Natural killer cell (primary cell): ENCODE measurements around the gene SPATC1L. TPM values are rescaled to one million over a fixed set of nuclear protein-coding genes. Genes with fewer than 3 reads are reported as not detected.
A peak's percentile ranks its signal among the peaks of the same experiment; 100 is the strongest.
"Not testable (repeated sequence)": the region's sequence is repeated elsewhere in the genome, so short reads cannot be mapped to it uniquely, and the experiment has no call there.

ENCODE experiments used
- ATAC-seq, 3 donors: fragments of 150-1000 bp in 2 of 3; fragments of 200-7000 bp in 1 of 3; cut with Tn5 transposase; 1 replicate in 1 of 3; 2 replicates in 2 of 3; pipeline ENCODE4 v1.10.0; 2021; ENCODE audit warnings: mild to moderate bottlenecking in 2 of 3, moderate library complexity in 2 of 3
- DNase-seq, 2 donors: peaks; one replicate each; pipeline versions ENCODE4 v3.0.0 to v3.0.0-alpha.2; 2013 to 2021; ENCODE audit warnings: mixed read lengths in 1 of 2
- H3K27ac ChIP-seq: one replicate; pipeline ENCODE4 v1.5.1; 2013; ENCODE audit warnings: mild to moderate bottlenecking, low read length
- H3K27me3 ChIP-seq: one replicate; pipeline ENCODE4 v1.6.1; 2013; ENCODE audit warnings: low read length; ENCODE audit not compliant: control insufficient read depth, insufficient read depth
- H3K36me3 ChIP-seq: one replicate; pipeline ENCODE4 v1.6.1; 2013; ENCODE audit warnings: low read length; ENCODE audit not compliant: control insufficient read depth, insufficient read depth
- H3K4me1 ChIP-seq: one replicate; pipeline ENCODE4 v1.6.1; 2013; ENCODE audit warnings: low read length; ENCODE audit not compliant: control insufficient read depth, insufficient read depth
- H3K4me3 ChIP-seq: one replicate; pipeline ENCODE4 v1.5.1; 2013; ENCODE audit warnings: low read length
- H3K9me3 ChIP-seq: one replicate; pipeline ENCODE4 v1.6.1; 2013; ENCODE audit warnings: low read length; ENCODE audit not compliant: control insufficient read depth, insufficient read depth
- H3K27ac Mint-ChIP-seq, 2 donors: one replicate each; pipeline ENCODE4 v1.8.0; 2022; ENCODE audit warnings: mild to moderate bottlenecking in 2 of 2, mixed read lengths in 2 of 2, moderate library complexity in 1 of 2
- H3K27me3 Mint-ChIP-seq, 2 donors: one replicate each; pipeline ENCODE4 v1.8.0; 2022; ENCODE audit warnings: low read depth in 2 of 2, mixed read lengths in 2 of 2
- H3K36me3 Mint-ChIP-seq: one replicate; pipeline ENCODE4 v1.8.0; 2022; ENCODE audit warnings: mixed read lengths
- H3K4me1 Mint-ChIP-seq, 2 donors: one replicate each; pipeline ENCODE4 v1.8.0; 2022; ENCODE audit warnings: mixed read lengths in 2 of 2
- H3K4me3 Mint-ChIP-seq: one replicate; pipeline ENCODE4 v1.8.0; 2022; ENCODE audit warnings: mild to moderate bottlenecking, moderate library complexity, mixed read lengths
- H3K9me3 Mint-ChIP-seq, 2 donors: one replicate each; pipeline ENCODE4 v1.8.0; 2022; ENCODE audit warnings: mixed read lengths in 2 of 2
- WGBS: methylation state at CpG from one replicate; pipeline ENCODE4 v1.1.7; 2013; ENCODE audit warnings: missing lambda C conversion rate; ENCODE audit not compliant: insufficient coverage; 5-methylcytosine and 5-hydroxymethylcytosine counted together
- intact Hi-C: fragments of 100-400 bp; cut with micrococcal nuclease; formaldehyde crosslinking; loops from one replicate; pipeline ENCODE4 v1.14.2; 2022
- total RNA-seq, 4 donors: library from RNA; stranded (reverse); fragments of 120-200 nt in 1 of 4; gene quantifications; one replicate each; pipeline versions ENCODE4 v1.2.3 to v1.2.4, GENCODE V29; 2013 to 2022
- TF ChIP-seq, protein P1 (sequence below): fragments of 200-600 bp; IDR thresholded peaks from one replicate; pipeline ENCODE4 v1.8.0; 2022; ENCODE audit warnings: antibody characterized with exemption

Gene SPATC1L
- total RNA-seq, 3 donors from 2014 or later (not counting 1 experiment from before 2014, with no cell fraction given) = 0.18 to 4.0 (median 2.7) TPM

DNA sequence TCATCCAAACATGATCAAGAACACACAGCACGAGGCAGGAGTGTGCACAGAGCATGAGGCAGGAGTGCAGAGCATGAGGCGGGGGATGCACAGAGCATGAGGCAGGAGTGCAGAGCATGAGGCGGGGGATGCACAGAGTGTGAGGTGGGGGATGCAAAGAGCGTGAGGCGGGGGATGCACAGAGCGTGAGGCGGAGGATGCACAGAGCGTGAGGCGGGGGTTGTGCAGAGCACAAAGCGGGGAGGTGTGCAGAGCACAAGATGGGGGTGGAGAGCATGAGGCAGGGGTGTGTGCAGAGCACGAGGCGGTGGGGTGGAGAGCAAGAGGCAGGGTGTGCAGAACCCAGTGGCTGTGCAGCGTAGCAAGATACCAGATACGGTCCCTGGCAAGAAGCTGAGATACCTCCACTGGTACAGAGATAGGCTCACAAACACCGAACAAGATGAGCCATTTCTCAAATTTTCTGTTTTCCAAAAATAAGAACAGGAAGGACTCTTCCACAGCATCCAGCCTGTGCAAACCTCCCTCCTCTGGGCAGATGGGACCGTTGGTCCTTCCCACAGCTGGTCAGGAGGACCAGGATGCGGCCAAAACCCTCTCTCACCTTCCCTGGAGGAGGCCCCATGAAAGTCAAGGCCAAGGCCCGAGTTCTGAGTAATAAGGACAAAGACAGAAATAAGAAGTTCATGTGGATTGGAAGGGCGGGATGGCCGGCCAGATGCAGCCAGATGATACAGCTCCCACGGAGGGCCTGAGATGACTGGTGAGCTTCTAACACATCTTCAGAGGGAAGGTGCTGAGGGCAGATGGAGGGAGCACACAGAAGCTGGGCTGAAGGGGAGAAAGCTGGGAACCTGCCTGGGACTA lies 12.0 kb downstream of the SPATC1L start:
- no peak for ATAC-seq

DNA sequence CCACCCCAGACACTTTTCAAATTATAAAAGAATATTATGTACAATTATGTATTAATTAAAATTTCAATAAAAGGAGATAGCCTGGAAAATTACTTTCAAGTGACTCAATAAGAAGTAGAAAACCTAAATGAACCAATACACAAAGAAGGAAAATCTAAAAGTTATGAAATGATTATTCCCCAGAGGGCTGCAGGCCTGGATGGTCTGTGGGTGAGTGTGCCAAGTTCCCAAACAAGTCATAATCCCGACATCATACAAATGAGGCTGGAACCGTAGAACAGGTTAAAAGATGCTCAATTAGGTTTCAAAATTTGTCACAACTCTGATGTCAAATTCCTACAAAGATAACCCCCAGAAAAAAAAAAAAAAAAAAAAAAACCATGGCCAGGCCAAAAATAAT lies 12.7 kb downstream of the SPATC1L start:
- Mint-ChIP-seq H3K4me3 (no peak overlapping the region), H3K36me3 (peaks cover 17% of the 10 kb centered on the region), H3K27ac (no peak overlapping the region), H3K9me3 (peaks cover 4 to 5% of the 10 kb centered on the region in 2 donors), H3K4me1 (peaks cover 5% of the 10 kb centered on the region in 2 donors), H3K27me3 (peaks cover 17 to 22% of the 10 kb centered on the region in 2 donors)
- Histone ChIP-seq H3K4me3 (no peak overlapping the region), H3K27ac (no peak overlapping the region), H3K27me3 (no peaks in the 10 kb centered on the region), H3K4me1 (peaks cover 3% of the 10 kb centered on the region), H3K36me3 (no peaks in the 10 kb centered on the region), H3K9me3 (peaks cover 5% of the 10 kb centered on the region)
- intact Hi-C loops = no loop called here
- 95% methylated on average over 2 of the region's 2 CpGs for WGBS
- ATAC-seq = no peak
- TF ChIP-seq, protein P1, sequence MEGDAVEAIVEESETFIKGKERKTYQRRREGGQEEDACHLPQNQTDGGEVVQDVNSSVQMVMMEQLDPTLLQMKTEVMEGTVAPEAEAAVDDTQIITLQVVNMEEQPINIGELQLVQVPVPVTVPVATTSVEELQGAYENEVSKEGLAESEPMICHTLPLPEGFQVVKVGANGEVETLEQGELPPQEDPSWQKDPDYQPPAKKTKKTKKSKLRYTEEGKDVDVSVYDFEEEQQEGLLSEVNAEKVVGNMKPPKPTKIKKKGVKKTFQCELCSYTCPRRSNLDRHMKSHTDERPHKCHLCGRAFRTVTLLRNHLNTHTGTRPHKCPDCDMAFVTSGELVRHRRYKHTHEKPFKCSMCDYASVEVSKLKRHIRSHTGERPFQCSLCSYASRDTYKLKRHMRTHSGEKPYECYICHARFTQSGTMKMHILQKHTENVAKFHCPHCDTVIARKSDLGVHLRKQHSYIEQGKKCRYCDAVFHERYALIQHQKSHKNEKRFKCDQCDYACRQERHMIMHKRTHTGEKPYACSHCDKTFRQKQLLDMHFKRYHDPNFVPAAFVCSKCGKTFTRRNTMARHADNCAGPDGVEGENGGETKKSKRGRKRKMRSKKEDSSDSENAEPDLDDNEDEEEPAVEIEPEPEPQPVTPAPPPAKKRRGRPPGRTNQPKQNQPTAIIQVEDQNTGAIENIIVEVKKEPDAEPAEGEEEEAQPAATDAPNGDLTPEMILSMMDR = no peak
- no peak for DNase-seq

More for the DNA sequence above, 12.0 kb downstream of the SPATC1L start:
- Mint-ChIP-seq H3K36me3 (peaks cover 17% of the 10 kb centered on the region), H3K4me3 (no peak overlapping the region), H3K27me3 (peaks cover 17 to 22% of the 10 kb centered on the region in 2 donors), H3K27ac (no peak overlapping the region), H3K9me3 (peaks cover 4 to 5% of the 10 kb centered on the region in 2 donors), H3K4me1 (peaks cover 5% of the 10 kb centered on the region in 2 donors)
- no peak for DNase-seq
- Histone ChIP-seq H3K4me1 (peaks cover 3% of the 10 kb centered on the region), H3K27ac (no peak overlapping the region), H3K27me3 (no peaks in the 10 kb centered on the region), H3K9me3 (peaks cover 5% of the 10 kb centered on the region), H3K4me3 (no peak overlapping the region), H3K36me3 (no peaks in the 10 kb centered on the region)
- TF ChIP-seq, protein P1 = no peak
- intact Hi-C loops = no loop called here
- 87% methylated on average over 20 of the region's 21 CpGs for WGBS

DNA sequence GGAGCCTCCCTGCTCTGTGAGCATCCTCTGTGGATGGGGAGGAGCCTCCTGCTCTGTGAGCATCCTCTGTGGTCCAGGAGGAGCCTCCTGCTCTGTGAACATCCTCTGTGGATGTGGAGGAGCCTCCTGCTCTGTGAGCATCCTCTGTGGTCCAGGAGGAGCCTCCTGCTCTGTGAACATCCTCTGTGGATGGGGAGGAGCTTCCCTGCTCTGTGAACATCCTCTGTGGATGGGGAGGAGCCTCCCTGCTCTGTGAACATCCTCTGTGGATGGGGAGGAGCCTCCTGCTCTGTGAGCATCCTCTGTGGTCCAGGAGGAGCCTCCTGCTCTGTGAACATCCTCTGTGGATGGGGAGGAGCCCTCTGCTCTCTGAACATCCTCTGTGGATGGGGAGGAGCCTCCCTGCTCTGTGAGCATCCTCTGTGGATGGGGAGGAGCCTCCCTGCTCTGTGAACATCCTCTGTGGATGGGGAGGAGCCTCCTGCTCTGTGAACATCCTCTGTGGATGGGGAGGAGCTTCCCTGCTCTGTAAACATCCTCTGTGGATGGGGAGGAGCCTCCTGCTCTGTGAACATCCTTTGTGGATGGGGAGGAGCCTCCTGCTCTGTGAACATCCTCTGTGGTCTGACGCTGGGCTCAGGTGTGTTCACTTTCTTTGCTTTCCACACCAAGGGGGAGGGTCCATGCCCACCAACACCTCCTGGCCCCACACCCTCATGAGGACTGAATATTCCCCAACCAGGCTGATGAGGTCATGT lies 13.6 kb downstream of the SPATC1L start:
- H3K36me3 Mint-ChIP-seq = peaks cover 16% of the 10 kb centered on the region
- ATAC-seq, H3K4me1 Mint-ChIP-seq, H3K27ac ChIP-seq, H3K4me3 ChIP-seq, H3K4me3 Mint-ChIP-seq, H3K27ac Mint-ChIP-seq, H3K27me3 ChIP-seq, H3K4me1 ChIP-seq, H3K9me3 ChIP-seq, H3K9me3 Mint-ChIP-seq, H3K36me3 ChIP-seq, intact Hi-C loops: not testable (repeated sequence)
- peaks cover 17% of the 10 kb centered on the region in 2 donors for H3K27me3 Mint-ChIP-seq
- peak in 1 of 2 donors; percentile 63 for DNase-seq
- WGBS = 44% methylated on average over 1 of the region's 1 CpG
